ENCODE data around the gene GNB1.

GNB1 gene

GRCh38 chr1:1815606-1816281 is 75.1 kb downstream of the GNB1 start:
- no peak for DNase-seq

GRCh38 chr1:1809489-1809888 is 81.4 kb downstream of the GNB1 start:
- DNase-seq = no peak

- DNase-seq = no peak
Observed at GRCh38 chr1:1808206-1808605, 82.7 kb downstream of the GNB1 start.

GRCh38 chr1:1806890-1807289 is 84.0 kb downstream of the GNB1 start:
- DNase-seq = no peak

GRCh38 chr1:1804301-1804700 is 86.6 kb downstream of the GNB1 start:
- no peak for DNase-seq

- DNase-seq = no peak
Observed at GRCh38 chr1:1802871-1803270, 88.0 kb downstream of the GNB1 start.

GRCh38 chr1:1799716-1800115 is 91.2 kb downstream of the GNB1 start:
- DNase-seq = no peak

- DNase-seq = no peak
Observed at GRCh38 chr1:1797731-1798341, 93.1 kb downstream of the GNB1 start.

- no peak for DNase-seq
Observed at GRCh38 chr1:1796466-1796865, 94.4 kb downstream of the GNB1 start.

GRCh38 chr1:1794999-1795398 is 95.9 kb downstream of the GNB1 start:
- DNase-seq = no peak

- DNase-seq = no peak
Observed at GRCh38 chr1:1793481-1794244, 97.2 kb downstream of the GNB1 start.

- no peak for DNase-seq
Observed at GRCh38 chr1:1788646-1789431, 102.0 kb downstream of the GNB1 start.

- DNase-seq = no peak
Observed at GRCh38 chr1:1788136-1788535, 102.8 kb downstream of the GNB1 start.

- no peak for DNase-seq
Observed at GRCh38 chr1:1786836-1787605, 103.9 kb downstream of the GNB1 start.

GRCh38 chr1:1785666-1786065 is 105.2 kb downstream of the GNB1 start:
- no peak for DNase-seq

- no peak for DNase-seq
Observed at GRCh38 chr1:1784933-1785332, 106.0 kb downstream of the GNB1 start.

- no peak for DNase-seq
Observed at GRCh38 chr1:1783320-1783719, 107.6 kb downstream of the GNB1 start.

- peak; percentile 66 for DNase-seq
Observed at GRCh38 chr1:1782399-1783221, 108.3 kb downstream of the GNB1 start.

- DNase-seq = no peak
Observed at GRCh38 chr1:1781526-1781903, 109.4 kb downstream of the GNB1 start.

- no peak for DNase-seq
Observed at GRCh38 chr1:1780598-1781525, 110.0 kb downstream of the GNB1 start.

Measured in right forelimb (tissue), 1 donor.